Common myeloid progenitor, CD34-positive (primary cell): Measurements from ENCODE around the gene ADGRF3.
"Not testable (repeated sequence)": the region's sequence is repeated elsewhere in the genome, so short reads cannot be mapped to it uniquely, and the experiment has no call there.

Experiments used
- CTCF ChIA-PET: fragments of 350-600 bp; sonication (Branson Sonifier 250); formaldehyde crosslinking; loops from one replicate; lab custom pipeline; 2021; ENCODE audit warnings: antibody characterized with exemption; lab: Charles Lee
- POLR2A ChIA-PET: fragments of 350-600 bp; sonication (Branson Sonifier 250); formaldehyde crosslinking; loops from one replicate; lab custom pipeline; 2021; ENCODE audit warnings: antibody characterized with exemption; lab: Charles Lee
- DNase-seq, 3 donors: peaks; one replicate each; pipeline versions ENCODE4 v3.0.0 to v3.0.0-alpha.2; 2013
- H3K27ac ChIP-seq, 2 experiments: 1 replicate in 1 of 2; 2 replicates in 1 of 2; pipeline ENCODE4 v1.7.0; 2013; ENCODE audit warnings: inconsistent platforms in 2 of 2, low read length in 2 of 2, mild to moderate bottlenecking in 2 of 2, low read depth in 1 of 2, moderate library complexity in 1 of 2; ENCODE audit not compliant: severe bottlenecking in 2 of 2, insufficient read depth in 1 of 2, poor library complexity in 1 of 2
- H3K27me3 ChIP-seq, 5 experiments: replicated peaks in 2 of 5; 1 replicate in 3 of 5; 2 replicates in 2 of 5; pipeline versions ENCODE4 v1.6.1 to v1.7.0; 2013; ENCODE audit warnings: low read length in 4 of 5, mild to moderate bottlenecking in 2 of 5, moderate library complexity in 2 of 5, inconsistent platforms in 1 of 5; ENCODE audit not compliant: insufficient read depth in 5 of 5, control insufficient read depth in 4 of 5
- H3K36me3 ChIP-seq, 4 experiments: 1 replicate in 2 of 4; 2 replicates in 2 of 4; pipeline versions ENCODE4 v1.6.1 to v1.7.0; 2013; ENCODE audit warnings: low read length in 3 of 4, control low read depth in 1 of 4, mild to moderate bottlenecking in 1 of 4; ENCODE audit not compliant: control insufficient read depth in 4 of 4, insufficient read depth in 4 of 4
- H3K4me1 ChIP-seq, 4 experiments: 1 replicate in 3 of 4; 2 replicates in 1 of 4; pipeline versions ENCODE4 v1.6.1 to v1.7.1; 2013; ENCODE audit warnings: low read length in 3 of 4, mild to moderate bottlenecking in 3 of 4, control low read depth in 1 of 4, inconsistent platforms in 1 of 4, moderate library complexity in 1 of 4; ENCODE audit not compliant: control insufficient read depth in 4 of 4, insufficient read depth in 4 of 4; ENCODE audit errors: control extremely low read depth in 1 of 4
- H3K4me3 ChIP-seq, 7 experiments: 1 replicate in 4 of 7; 2 replicates in 3 of 7; pipeline versions ENCODE4 v1.5.1 to v1.7.0; 2013; ENCODE audit warnings: mild to moderate bottlenecking in 7 of 7, low read length in 6 of 7, moderate library complexity in 6 of 7, inconsistent platforms in 2 of 7, low read depth in 2 of 7, control low read depth in 1 of 7; ENCODE audit not compliant: insufficient read depth in 4 of 7, control insufficient read depth in 1 of 7; ENCODE audit errors: extremely low read depth in 1 of 7
- H3K9me3 ChIP-seq, 5 experiments: 1 replicate in 4 of 5; 2 replicates in 1 of 5; pipeline versions ENCODE4 v1.6.1 to v1.7.1; 2013; ENCODE audit warnings: low read length in 4 of 5, mild to moderate bottlenecking in 2 of 5, inconsistent platforms in 1 of 5, low read depth in 1 of 5, moderate library complexity in 1 of 5; ENCODE audit not compliant: control insufficient read depth in 4 of 5, insufficient read depth in 2 of 5; ENCODE audit errors: control extremely low read depth in 1 of 5
- WGBS: methylation state at CpG from one replicate; pipeline ENCODE4 v1.1.5; 2013; ENCODE audit not compliant: insufficient coverage; 5-methylcytosine and 5-hydroxymethylcytosine counted together

The ADGRF3 gene

DNA sequence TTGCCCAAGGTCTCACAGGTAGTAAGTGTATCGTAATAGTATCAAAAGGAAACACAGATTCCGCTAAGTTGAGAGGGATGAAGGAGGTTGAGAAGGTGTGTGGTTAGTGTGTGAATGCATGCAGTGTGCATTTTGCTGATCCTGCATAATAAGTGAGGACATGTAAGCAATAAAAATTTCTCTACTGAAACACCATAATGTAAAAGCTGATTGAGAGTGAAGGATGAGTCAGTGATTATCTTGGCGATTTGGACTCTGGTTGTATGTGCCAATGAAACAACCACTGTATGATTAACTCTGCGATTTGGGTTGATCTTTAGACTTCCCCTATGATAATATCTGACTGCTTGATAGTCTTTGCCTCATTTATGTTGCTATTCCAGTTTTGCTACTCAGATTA, 16.7 kb upstream of the ADGRF3 start:
- no peak overlapping the region for H3K4me3 ChIP-seq
- H3K27ac ChIP-seq, result no peak overlapping the region
- DNase-seq, result peak in 1 of 3 donors; percentile 12
- H3K27me3 ChIP-seq, result no peaks in the 10 kb centered on the region
- H3K36me3 ChIP-seq, result peaks cover 2 to 34% (median 18%) of the 10 kb centered on the region in 4 experiments
- ChIA-PET POLR2A (no interaction called here), CTCF (interaction anchor here (1.1 kb wide), 1 partner anchor 141 kb away, joined by 3 read pairs; no protein-coding TSS in a partner anchor)
- WGBS, result 100% methylated on average over 3 of the region's 4 CpGs
- no peaks in the 10 kb centered on the region for H3K9me3 ChIP-seq
- no peaks in the 10 kb centered on the region for H3K4me1 ChIP-seq

DNA sequence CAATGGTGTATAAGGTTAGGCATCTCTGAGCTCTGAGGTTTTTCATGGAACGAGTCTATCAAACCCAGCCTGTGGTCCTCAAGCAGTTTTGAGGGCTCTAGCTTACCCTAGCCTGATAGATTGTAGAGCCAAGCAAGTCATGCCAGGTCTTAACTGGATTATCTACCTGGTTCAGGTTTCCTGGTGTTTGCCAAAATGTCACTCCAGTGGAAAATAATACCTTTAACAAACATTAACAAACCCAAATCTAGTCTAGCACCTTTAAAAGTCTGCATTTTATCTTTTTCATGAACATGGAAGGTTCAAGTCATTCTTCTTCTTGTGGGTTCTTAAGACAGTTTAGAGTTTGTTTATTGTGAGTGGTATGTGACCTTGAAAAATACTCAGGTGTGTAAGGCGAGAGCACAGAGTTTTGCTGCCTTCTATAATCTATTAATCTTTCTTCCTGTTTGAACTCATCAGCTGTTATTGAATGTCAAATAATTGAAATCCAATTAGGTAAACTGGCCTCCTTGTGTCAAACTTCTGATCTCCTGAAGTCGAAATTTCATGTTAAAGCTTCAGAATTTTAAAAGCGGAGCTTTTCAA, 13.4 kb upstream of the ADGRF3 start:
- no peaks in the 10 kb centered on the region for H3K4me1 ChIP-seq
- peak overlapping the region in 1 of 2 experiments; percentile 37 for H3K27ac ChIP-seq
- H3K4me3 ChIP-seq, result no peak overlapping the region
- ChIA-PET CTCF (no interaction called here), POLR2A (no interaction called here)
- H3K36me3 ChIP-seq, result peaks cover 0 to 24% (median 2%) of the 10 kb centered on the region in 4 experiments
- no peaks in the 10 kb centered on the region for H3K27me3 ChIP-seq
- 85% methylated on average over 2 of the region's 4 CpGs for WGBS
- DNase-seq, result peak in 1 of 3 donors; percentile 13
- H3K9me3 ChIP-seq, result no peaks in the 10 kb centered on the region

DNA sequence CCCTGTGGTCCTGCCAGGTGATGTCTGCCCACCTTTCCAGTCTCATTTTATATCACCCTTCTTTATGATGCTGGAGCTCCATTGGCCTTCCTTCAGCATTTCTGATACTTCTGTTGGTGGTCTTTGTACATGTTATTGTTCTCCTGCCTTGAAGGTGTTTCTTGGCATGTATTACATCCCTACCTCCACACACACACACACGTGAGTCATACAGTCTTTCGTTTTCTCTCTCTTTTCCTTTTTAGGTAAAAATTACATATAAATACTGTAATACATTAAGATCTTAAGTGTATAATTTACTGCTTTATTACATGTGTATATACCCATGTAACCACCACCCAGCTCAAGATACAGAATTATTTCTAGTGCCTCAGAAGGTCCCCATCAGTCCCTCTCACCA, 10.2 kb upstream of the ADGRF3 start:
- no peak for DNase-seq
- no peaks in the 10 kb centered on the region for H3K27me3 ChIP-seq
- H3K9me3 ChIP-seq, result no peaks in the 10 kb centered on the region
- H3K36me3 ChIP-seq, result peaks cover 0 to 34% (median 4%) of the 10 kb centered on the region in 4 experiments
- WGBS, result no CpG with 5 or more reads among the region's 2 CpGs
- peaks cover 0 to 3% (median under 1%) of the 10 kb centered on the region in 4 experiments for H3K4me1 ChIP-seq
- CTCF ChIA-PET, result interaction anchor here (0.7 to 1.0 kb wide), 2 partner anchors 10 to 66 kb away, joined by 3 to 4 read pairs; partner anchors contain the start of gene ADGRF3
- H3K4me3 ChIP-seq, result no peak overlapping the region
- H3K27ac ChIP-seq, result no peak overlapping the region
- POLR2A ChIA-PET, result no interaction called here

DNA sequence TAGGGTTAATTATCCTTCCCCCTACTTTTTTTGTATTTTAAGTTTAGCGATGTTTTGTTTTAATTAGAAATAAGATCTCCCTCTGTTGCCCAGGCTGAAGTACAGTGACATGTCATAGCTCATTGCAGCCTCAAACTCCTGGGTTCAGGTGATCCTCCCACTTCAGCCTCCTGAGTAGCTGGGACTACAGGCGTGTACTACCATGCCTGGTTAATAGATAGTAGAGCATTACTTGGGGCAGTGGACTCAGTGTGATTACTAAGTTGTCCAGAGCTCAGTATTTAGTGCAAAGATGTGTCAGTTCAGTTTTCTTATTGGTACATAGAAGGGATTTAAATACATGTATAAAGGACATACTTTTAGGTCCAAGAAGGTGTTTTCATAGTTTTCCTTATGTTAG, 9.5 kb upstream of the ADGRF3 start:
- Histone ChIP-seq H3K36me3 (peaks cover 0 to 38% (median 4%) of the 10 kb centered on the region in 4 experiments), H3K9me3 (no peaks in the 10 kb centered on the region), H3K27ac (peak overlapping the region in 1 of 2 experiments; percentile 77), H3K27me3 (no peaks in the 10 kb centered on the region), H3K4me3 (no peak overlapping the region), H3K4me1 (peaks cover 0 to 3% (median under 1%) of the 10 kb centered on the region in 4 experiments)
- WGBS, result 100% methylated on average over 1 of the region's 2 CpGs
- ChIA-PET POLR2A (no interaction called here), CTCF (interaction anchor here (1.0 kb wide), 1 partner anchor 9 kb away, joined by 4 read pairs; the partner anchor contains the start of gene ADGRF3)
- DNase-seq, result no peak

DNA sequence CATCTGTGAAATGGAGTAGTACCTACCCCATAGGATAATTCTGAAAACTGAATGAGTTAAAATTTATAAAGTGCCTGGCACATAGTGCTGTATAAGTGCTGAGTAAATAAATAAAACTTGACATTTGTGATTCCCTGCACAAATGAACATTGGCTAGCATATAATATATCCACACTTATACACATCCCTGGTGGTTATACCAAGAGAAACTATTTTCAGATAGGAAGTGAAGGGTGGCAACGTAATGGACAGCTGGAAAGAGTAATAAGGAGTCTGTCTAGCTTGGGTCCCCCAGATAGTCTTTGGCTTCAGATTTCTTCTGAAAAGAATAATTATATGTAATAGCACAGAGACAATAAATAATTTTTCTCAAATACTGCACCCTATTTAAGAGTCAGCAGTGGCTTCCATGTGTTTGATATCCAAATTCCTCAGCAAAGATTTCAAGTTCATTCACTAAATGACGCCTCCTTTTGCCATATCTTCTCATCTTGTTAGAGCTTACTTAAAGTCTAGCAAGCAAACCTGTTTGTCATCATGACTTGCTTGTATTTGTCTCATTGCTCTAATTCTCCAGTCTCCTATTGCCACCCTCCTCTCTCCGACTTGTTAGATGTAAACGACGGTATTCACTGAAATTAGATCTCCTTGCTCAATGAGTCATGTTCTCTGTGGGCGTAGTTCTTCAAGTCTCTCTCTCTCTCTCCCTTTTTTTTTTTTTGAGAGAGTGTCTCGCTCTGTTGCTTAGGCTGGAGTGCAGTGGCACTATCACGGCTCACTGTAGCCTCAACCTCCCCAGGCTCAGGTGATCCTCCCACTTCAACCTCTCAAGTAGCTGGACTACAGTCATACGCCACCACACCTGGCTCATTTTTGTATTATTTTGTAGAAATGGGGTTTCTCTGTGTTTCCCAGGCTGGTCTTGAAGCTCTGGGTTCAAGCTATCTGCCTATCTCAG, 8.7 kb upstream of the ADGRF3 start:
- H3K4me1 ChIP-seq, result peaks cover 0 to 3% (median under 1%) of the 10 kb centered on the region in 4 experiments
- DNase-seq, result peak in 1 of 3 donors; percentile 11
- WGBS, result 98% methylated on average over 5 of the region's 9 CpGs
- peaks cover 0 to 40% (median 4%) of the 10 kb centered on the region in 4 experiments for H3K36me3 ChIP-seq
- H3K27me3 ChIP-seq, result no peaks in the 10 kb centered on the region
- ChIA-PET POLR2A (interaction anchor here (0.6 kb wide), 1 partner anchor 177 kb away, joined by 3 read pairs; no protein-coding TSS in a partner anchor), CTCF (interaction anchor here (0.6 to 1.5 kb wide), 3 partner anchors 8 to 169 kb away, joined by 3 to 4 read pairs (median 3); partner anchors contain the start of gene ADGRF3)
- peak overlapping the region in 1 of 2 experiments; percentile 77 for H3K27ac ChIP-seq
- no peaks in the 10 kb centered on the region for H3K9me3 ChIP-seq
- H3K4me3 ChIP-seq, result no peak overlapping the region

DNA sequence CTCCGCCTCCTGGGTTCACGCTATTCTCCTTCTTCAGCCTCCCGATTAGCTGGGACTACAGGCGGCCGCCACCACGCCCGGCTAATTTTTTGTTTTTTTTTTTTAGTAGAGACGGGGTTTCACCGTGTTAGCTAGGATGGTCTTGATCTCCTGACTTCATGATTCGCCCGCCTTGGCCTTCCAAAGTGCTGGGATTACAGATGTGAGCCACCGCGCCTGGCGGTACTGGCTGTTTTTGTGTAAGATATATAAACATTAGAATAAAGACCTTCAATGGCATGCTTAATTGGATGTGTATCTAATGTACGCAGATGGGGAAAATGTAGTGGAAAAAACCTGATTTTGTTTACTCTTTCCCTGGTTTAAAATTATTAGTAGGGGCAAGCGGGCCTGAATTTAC, 7.9 kb upstream of the ADGRF3 start:
- H3K36me3 ChIP-seq, result peaks cover 0 to 40% (median 4%) of the 10 kb centered on the region in 4 experiments
- WGBS, result 94% methylated on average over 6 of the region's 16 CpGs
- not testable (repeated sequence) for H3K27me3 ChIP-seq, H3K4me3 ChIP-seq, H3K4me1 ChIP-seq, H3K9me3 ChIP-seq, DNase-seq
- peak overlapping the region in 1 of 2 experiments; percentile 63 for H3K27ac ChIP-seq
- ChIA-PET POLR2A (interaction anchor here (0.5 kb wide), 1 partner anchor 280 kb away, joined by 4 read pairs; no protein-coding TSS in a partner anchor), CTCF (interaction anchor here (0.6 to 1.5 kb wide), 2 partner anchors 10 to 168 kb away, joined by 3 read pairs; no protein-coding TSS in a partner anchor)
